ENCODE results near the gene ZDHHC11. TPM values are rescaled to one million over a fixed set of nuclear protein-coding genes. Genes with fewer than 3 reads are reported as not detected.

ZDHHC11 gene
- total RNA-seq, 1 experiment from 2014 or later: 17.0 TPM

DNA sequence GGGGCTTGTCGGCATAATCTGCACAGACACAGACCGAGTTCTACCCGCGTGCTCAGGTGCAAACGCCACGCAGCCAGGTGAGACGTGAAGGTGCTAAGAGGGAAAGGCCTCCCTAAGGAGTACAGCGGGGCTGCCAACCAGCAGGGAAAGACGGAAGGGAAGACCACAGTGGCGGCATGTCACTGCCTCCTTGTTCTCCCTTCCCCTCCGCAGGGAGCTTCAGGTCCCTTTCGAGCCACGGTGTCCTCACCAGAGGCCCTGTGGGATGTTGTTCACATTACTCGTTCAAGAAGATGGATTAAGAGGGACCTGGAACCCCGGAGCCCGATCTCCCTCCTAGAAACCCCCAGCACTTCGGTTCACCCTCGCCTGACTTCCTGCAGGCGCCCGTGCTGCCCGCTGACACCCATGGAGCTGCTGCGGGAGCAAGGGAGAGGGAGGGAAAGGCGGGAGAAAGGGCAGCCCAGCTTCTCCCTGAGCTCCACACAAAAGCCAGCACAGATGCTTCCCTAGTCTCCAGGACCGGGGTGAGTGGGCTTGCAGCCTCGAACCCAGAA is 41.1 kb upstream of the ZDHHC11 start (continued):
- TF ChIP-seq ZFX (IDR thresholded peaks at IDR 0.05) (no peak), CBX3 (IDR thresholded peaks at IDR 0.05; ENCODE audit: low read depth) (no peak), FOSL1 (IDR thresholded peaks at IDR 0.05; ENCODE audit: low read depth) (no peak), POLR2A (IDR thresholded peaks at IDR 0.05; ENCODE audit: borderline replicate concordance, extremely low read depth, insufficient read depth, insufficient read length) (no peak), ZNF274 (IDR thresholded peaks at IDR 0.05; ENCODE audit: low read depth, low read length) (no peak)

DNA sequence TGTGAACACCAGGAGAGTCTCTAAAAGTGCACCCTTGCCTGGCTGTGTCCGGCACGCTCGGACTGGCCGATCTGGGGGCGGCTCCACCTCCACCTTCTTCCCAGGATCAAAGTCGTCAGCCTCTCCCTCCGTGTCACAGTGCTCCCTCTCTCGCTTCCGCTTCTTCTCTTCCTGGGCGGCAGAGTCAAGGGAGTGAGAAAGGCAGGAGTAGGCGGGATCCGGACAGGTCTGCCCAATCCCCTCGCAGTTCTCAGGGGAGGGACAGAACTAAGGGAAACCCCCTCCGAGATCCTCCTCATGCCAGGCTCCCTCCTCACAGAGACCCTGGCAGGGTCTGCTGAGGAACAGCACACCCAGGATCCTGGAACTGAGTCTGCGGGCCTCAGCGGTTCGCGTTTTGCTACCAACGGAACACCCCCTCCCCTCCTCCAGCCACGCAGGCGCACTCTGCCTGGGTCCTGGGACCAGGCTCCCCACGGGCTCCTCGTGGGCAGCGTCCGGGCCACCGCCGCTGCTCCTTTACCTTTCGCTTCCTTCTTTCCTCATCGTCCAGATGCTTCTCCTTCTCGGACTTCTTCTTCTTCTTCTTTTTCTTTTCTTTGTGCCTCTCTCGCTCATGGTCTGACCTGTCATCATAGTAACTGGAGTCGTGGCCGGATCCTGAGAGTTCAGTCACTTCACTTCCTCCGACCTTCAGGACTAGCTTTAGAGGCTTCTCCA is 40.5 kb upstream of the ZDHHC11 start:
- intact Hi-C loops (cut with micrococcal nuclease): no loop called here
- Histone ChIP-seq H4K20me1 (ENCODE audit: insufficient read depth) (no peaks in the 10 kb centered on the region), H3K4me1 (ENCODE audit: control insufficient read depth in 1 of 2, insufficient read depth in 2 of 2, low read length in 2 of 2) (peaks cover 16 to 18% of the 10 kb centered on the region in 2 experiments; a peak in 3 of 4 replicates), H2AFZ (ENCODE audit: low read depth, low read length, poor library complexity, severe bottlenecking) (no peak overlapping the region), H3K9me2 (ENCODE audit: insufficient read depth) (no peaks in the 10 kb centered on the region), H3K36me3 (ENCODE audit: control insufficient read depth in 1 of 2, insufficient read depth in 2 of 2, low read length in 2 of 2) (peaks cover 37 to 72% of the 10 kb centered on the region in 2 experiments), H3K9me3 (ENCODE audit: control insufficient read depth in 1 of 2, insufficient read depth in 1 of 2, low read depth in 1 of 2, low read length in 2 of 2) (no peaks in the 10 kb centered on the region), H3K4me3 (replicated peaks in 1 of 2; ENCODE audit: low read depth in 1 of 2, low read length in 2 of 2) (peak overlapping the region; percentile 75 to 99), H3K79me2 (ENCODE audit: insufficient read depth, low read length) (peaks cover 95% of the 10 kb centered on the region), H3K27ac (ENCODE audit: low read depth, low read length) (peak overlapping the region; percentile 94), H3K9ac (ENCODE audit: low read length) (peak overlapping the region; percentile 97), H3K4me2 (ENCODE audit: low read length) (peak overlapping the region; percentile 95), H3K27me3 (ENCODE audit: insufficient read depth, low read length) (no peaks in the 10 kb centered on the region)
- BruUV-seq (replicated peaks): TSS peak; percentile 28
- ChIA-PET CTCF (interaction anchor here (1.2 to 1.5 kb wide), 2 partner anchors 12 to 32 kb away, joined by 3 read pairs; no protein-coding TSS in a partner anchor), RAD21 (ENCODE audit: low non-redundant PET in 1 of 2, low total read pairs in 2 of 2, uncharacterized antibody in 2 of 2, unreplicated experiment in 2 of 2) (no interaction called here), POLR2A (no interaction called here)
- ATAC-seq (peak; percentile 86), DNase-seq (ENCODE audit: low read depth, low spot score) (peak; percentile 79)
- TF ChIP-seq EZH2phosphoT487 (IDR thresholded peaks at IDR 0.05; ENCODE audit: borderline replicate concordance) (no peak), SIN3A (IDR thresholded peaks at IDR 0.05; ENCODE audit: low read depth) (peak; percentile 66; the same call in 1 of the 2 replicates), JUND (IDR thresholded peaks at IDR 0.05) (no peak), ZFX (IDR thresholded peaks at IDR 0.05) (no peak), EGR1 (IDR thresholded peaks at IDR 0.05; ENCODE audit: low read depth) (no peak), CEBPB (IDR thresholded peaks at IDR 0.05; ENCODE audit: low read depth) (no peak), SP1 (IDR thresholded peaks at IDR 0.05; ENCODE audit: low read depth) (peak; percentile 19), POLR2A (IDR thresholded peaks at IDR 0.05; ENCODE audit: borderline replicate concordance, extremely low read depth, insufficient read depth, insufficient read length) (peak; percentile 27), SRF (IDR thresholded peaks at IDR 0.05; ENCODE audit: low read depth) (no peak), POLR2AphosphoS5 (IDR thresholded peaks at IDR 0.05; ENCODE audit: low read depth, low read length) (peak; percentile 68), YY1 (IDR thresholded peaks at IDR 0.05; ENCODE audit: extremely low read depth, insufficient replicate concordance, low read depth, low read length) (no peak), ELF1 (IDR thresholded peaks at IDR 0.05; ENCODE audit: borderline replicate concordance, low read depth) (no peak; the same call in 1 of the 2 replicates), ZNF274 (IDR thresholded peaks at IDR 0.05; ENCODE audit: low read depth, low read length) (no peak), CBX3 (IDR thresholded peaks at IDR 0.05; ENCODE audit: low read depth) (no peak), TCF7L2 (IDR thresholded peaks at IDR 0.05; ENCODE audit: borderline replicate concordance, extremely low read depth, insufficient read depth, insufficient read length) (peak; percentile 82), EZH2 (IDR thresholded peaks at IDR 0.05) (no peak)
- TF ChIP-seq, protein P1, sequence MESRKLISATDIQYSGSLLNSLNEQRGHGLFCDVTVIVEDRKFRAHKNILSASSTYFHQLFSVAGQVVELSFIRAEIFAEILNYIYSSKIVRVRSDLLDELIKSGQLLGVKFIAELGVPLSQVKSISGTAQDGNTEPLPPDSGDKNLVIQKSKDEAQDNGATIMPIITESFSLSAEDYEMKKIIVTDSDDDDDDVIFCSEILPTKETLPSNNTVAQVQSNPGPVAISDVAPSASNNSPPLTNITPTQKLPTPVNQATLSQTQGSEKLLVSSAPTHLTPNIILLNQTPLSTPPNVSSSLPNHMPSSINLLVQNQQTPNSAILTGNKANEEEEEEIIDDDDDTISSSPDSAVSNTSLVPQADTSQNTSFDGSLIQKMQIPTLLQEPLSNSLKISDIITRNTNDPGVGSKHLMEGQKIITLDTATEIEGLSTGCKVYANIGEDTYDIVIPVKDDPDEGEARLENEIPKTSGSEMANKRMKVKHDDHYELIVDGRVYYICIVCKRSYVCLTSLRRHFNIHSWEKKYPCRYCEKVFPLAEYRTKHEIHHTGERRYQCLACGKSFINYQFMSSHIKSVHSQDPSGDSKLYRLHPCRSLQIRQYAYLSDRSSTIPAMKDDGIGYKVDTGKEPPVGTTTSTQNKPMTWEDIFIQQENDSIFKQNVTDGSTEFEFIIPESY (IDR thresholded peaks at IDR 0.05; ENCODE audit: extremely low read depth, insufficient replicate concordance, low read length): no peak
- TF ChIP-seq, protein P2, sequence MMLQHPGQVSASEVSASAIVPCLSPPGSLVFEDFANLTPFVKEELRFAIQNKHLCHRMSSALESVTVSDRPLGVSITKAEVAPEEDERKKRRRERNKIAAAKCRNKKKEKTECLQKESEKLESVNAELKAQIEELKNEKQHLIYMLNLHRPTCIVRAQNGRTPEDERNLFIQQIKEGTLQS (IDR thresholded peaks at IDR 0.05): no peak
- TF ChIP-seq, protein P3, sequence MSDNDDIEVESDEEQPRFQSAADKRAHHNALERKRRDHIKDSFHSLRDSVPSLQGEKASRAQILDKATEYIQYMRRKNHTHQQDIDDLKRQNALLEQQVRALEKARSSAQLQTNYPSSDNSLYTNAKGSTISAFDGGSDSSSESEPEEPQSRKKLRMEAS (IDR thresholded peaks at IDR 0.05): peak; percentile 60; the same call in 1 of the 2 replicates
- TF ChIP-seq, protein P4, sequence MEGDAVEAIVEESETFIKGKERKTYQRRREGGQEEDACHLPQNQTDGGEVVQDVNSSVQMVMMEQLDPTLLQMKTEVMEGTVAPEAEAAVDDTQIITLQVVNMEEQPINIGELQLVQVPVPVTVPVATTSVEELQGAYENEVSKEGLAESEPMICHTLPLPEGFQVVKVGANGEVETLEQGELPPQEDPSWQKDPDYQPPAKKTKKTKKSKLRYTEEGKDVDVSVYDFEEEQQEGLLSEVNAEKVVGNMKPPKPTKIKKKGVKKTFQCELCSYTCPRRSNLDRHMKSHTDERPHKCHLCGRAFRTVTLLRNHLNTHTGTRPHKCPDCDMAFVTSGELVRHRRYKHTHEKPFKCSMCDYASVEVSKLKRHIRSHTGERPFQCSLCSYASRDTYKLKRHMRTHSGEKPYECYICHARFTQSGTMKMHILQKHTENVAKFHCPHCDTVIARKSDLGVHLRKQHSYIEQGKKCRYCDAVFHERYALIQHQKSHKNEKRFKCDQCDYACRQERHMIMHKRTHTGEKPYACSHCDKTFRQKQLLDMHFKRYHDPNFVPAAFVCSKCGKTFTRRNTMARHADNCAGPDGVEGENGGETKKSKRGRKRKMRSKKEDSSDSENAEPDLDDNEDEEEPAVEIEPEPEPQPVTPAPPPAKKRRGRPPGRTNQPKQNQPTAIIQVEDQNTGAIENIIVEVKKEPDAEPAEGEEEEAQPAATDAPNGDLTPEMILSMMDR (IDR thresholded peaks at IDR 0.05 in 2 of 3, conservative IDR thresholded peaks at IDR 0.05 in 1 of 3; ENCODE audit: borderline replicate concordance in 1 of 3, insufficient read depth in 1 of 3, low read depth in 2 of 3, low read length in 2 of 3): no peak
